Esophagus squamous epithelium (tissue), 4 donors: ENCODE data around the gene PDSS1.

Experiments used
- CTCF ChIP-seq, 6 experiments: fragments of 450-650 bp in 4 of 6; fragments of 200-600 bp in 2 of 6; sonication (generic) in 2 of 6; IDR thresholded peaks; one replicate each; pipeline ENCODE4 v1.5.1; 2016 to 2019; ENCODE audit warnings: antibody characterized with exemption in 6 of 6, mild to moderate bottlenecking in 4 of 6, moderate library complexity in 4 of 6
- POLR2A ChIP-seq, 4 donors: fragments of 450-650 bp; IDR thresholded peaks; one replicate each; pipeline ENCODE4 v1.6.1; 2017; ENCODE audit warnings: antibody characterized with exemption in 4 of 4, mild to moderate bottlenecking in 4 of 4, moderate library complexity in 3 of 4

GRCh38 chr10:26650406-26650805 is 47.1 kb upstream of the PDSS1 start:
- TF ChIP-seq CTCF (IDR thresholded peaks at IDR 0.05), result no peak
- no peak for TF ChIP-seq POLR2A (IDR thresholded peaks at IDR 0.05)
